ENCODE results near the gene C4orf17.

The C4orf17 gene

GRCh38 chr4:99537674-99538073 lies 26.9 kb downstream of the C4orf17 start:
- DNase-seq (ENCODE audit: low spot score): no peak

GRCh38 chr4:99540277-99540939 lies 29.6 kb downstream of the C4orf17 start:
- no peak for DNase-seq (ENCODE audit: low spot score)

DNA sequence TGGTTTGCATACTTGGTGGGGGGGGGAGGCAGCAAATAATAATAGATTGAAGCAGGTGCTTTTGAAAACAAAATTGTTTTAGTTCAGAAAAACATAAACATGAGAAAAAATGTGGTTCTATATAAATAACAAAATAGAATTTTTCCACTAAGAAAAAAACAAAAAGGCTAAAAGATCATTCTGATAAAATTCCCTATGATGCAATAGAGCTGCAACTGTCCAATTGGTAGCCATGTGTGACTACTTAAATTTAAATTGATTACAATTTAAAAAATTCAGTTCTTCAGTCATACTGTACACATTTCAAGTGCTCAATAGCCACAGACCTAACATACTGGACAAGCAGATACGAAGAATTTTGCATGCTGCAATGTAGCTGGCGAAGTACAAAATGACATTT lies 42.1 kb downstream of the C4orf17 start:
- DNase-seq (ENCODE audit: low spot score): no peak

DNA sequence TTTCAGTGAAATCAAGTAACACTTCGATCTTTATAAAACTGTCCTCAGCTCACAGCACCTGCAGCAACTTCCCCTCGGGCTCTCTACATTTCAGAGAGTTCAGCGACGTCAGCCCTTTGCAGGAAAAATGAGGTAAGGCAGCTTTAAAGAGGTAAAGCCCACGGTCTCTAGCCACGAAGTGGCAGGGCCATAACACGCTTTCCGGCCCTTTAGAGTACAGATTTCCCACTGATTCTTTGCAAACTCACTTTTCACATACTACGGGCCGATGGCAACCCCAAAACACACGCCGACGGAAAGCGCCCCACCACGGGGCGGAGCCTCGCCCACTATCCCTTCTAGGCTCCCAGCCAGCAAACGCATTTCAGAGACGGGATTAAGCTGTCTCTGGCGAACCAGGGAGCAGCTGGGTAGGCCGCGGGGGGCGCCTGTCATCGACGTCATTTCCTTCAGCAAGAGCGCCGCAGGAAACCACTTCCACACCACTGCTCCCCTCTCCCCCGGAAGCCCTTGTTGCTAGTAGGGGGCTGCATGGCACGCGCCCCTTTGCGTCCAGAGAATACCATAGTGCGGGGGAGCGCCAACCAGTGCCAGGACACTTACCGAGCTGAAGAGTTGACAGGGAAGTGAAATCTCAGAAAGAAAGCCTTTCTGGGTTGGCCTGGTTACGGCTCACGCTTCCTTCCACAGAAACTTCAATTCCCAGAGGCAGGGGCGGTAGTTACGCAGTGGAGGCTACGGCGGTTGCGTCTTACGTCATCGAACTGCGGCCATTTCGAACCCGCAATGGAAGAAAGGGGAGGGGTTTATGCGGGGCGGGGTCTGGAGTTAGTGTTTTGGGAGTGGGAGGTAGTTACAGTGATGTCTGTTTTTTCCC lies 52.7 kb downstream of the C4orf17 start, which contains the start of gene TRMT10A:
TSS of gene TRMT10A (minus strand) at position 730 of the 877 bp plus-strand sequence. CDS start 4,701 bp downstream, outside the sequence.
- DNase-seq (ENCODE audit: low spot score): peak; percentile 98

DNA sequence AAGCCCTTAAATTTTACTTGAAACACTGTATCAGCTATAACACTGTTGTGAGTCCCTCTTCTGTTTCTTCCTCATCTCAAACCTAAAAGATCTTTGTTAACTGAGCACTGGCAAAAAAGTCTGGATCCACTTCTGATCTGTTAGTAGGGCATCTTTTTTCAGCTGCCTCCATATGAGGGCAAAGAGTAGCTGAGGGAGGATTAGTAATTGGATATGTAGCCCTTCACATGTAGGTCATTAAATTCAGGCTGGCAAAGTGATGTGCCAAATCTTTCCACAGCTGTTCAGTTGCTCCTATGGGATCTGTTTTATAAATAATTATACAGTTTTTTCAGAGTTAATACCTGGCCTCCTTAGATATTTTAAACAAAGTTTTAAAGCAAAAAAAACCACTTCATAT lies 54.1 kb downstream of the C4orf17 start:
- DNase-seq (ENCODE audit: low spot score): peak; percentile 6

DNA sequence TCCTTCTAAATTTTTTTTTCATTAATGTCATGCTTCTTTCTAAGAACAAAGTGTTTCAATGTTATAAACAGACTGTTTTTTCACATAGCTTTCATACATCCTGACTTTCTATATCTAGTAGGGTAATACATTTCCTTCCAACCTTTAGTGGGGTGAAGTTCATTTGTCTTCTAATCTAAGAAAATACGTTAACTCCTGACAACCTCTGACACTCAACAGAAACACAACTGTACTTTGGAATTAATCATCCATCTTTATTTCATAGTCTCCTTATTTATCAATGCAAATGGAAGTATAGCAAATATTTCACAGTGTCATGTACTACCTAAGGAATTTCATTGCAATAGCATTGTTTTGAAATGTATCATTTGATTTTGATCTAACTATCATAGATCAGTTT lies 61.1 kb downstream of the C4orf17 start:
- no peak for DNase-seq (ENCODE audit: low spot score)

- DNase-seq (ENCODE audit: low spot score): no peak
Observed at GRCh38 chr4:99572527-99573240, 61.9 kb downstream of the C4orf17 start.

- DNase-seq (ENCODE audit: low spot score): no peak
Observed at GRCh38 chr4:99573735-99574368, 63.0 kb downstream of the C4orf17 start.

DNA sequence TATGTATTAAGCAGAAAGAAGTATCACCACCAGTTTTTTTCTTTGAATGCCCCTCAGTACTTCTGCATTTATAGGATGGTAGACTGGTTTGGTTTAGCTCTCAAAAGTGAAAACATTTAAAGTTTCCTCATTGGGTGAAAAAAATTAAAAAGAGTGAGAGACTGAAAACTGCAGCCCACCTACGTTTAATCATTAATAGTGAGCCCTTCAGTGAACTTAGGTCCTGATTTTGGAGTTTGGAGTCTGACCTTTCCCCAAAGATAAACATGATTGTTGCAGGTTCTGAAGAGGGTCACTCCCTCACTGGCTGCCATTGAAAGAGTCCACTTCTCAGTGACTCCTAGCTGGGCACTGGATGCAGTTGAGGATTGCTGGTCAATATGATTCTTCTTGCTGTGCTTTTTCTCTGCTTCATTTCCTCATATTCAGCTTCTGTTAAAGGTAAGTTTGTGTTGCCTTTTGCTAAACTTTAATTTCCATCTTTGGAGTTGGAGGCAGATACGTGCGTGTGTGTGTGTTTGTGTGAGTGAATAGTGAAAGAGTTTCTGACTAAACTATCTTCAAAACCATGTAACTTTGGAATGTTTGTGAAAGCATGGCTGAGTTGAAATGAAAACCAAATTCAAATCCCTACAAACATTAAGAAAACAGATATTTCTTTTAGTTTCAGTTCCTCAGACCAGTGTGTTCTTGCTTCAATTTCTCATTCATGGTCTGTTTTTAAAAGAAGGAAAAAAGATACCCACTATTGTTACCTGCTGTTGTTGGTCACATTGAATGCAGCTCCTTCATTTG lies 63.9 kb downstream of the C4orf17 start, which contains the start of gene MTTP:
TSS of gene MTTP (plus strand) at position 295 of the 795 bp plus-strand sequence. CDS start at position 381, 86 bp downstream.
- no peak for DNase-seq (ENCODE audit: low spot score)

GRCh38 chr4:99578714-99579113 lies 67.9 kb downstream of the C4orf17 start:
- no peak for DNase-seq (ENCODE audit: low spot score)

DNA sequence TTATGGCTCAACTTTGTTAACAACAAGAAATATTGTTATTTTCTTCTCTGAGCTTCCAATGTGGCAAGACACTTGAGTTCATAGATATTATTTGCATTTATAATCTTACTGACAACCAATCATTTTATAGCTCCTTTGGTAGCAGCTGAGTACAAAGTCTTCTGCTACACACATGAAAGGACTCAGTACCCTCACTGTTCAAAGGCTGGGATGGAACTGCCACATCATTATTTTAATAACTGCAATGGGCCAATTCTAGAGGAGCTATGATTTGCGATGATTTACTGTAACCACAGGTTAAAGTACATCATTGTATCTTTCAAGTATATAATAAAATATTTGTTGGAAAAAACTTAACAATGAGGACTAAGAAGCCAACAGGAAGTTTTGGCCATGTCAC lies 74.7 kb downstream of the C4orf17 start:
- no peak for DNase-seq (ENCODE audit: low spot score)

GRCh38 chr4:99586322-99586721 lies 75.5 kb downstream of the C4orf17 start:
- no peak for DNase-seq (ENCODE audit: low spot score)

DNA sequence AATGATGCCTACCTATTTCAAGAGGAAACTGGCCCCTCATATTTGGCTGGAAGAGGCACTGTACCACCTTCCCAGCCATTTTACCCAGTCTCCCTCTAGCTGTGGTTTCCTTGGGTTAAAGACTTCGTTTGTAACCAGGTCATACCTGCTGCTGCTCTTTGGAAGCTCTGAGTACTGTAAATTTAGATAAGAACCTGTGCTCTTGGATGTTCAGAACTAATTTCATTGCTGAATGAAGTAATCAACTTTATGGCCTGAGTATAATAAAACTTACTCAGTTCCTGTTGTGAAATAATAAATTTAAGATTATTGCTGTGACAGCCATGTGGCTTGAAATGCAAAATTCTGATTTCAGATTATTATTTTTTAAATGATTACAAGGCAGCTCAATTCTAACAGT lies 76.0 kb downstream of the C4orf17 start:
- no peak for DNase-seq (ENCODE audit: low spot score)

DNA sequence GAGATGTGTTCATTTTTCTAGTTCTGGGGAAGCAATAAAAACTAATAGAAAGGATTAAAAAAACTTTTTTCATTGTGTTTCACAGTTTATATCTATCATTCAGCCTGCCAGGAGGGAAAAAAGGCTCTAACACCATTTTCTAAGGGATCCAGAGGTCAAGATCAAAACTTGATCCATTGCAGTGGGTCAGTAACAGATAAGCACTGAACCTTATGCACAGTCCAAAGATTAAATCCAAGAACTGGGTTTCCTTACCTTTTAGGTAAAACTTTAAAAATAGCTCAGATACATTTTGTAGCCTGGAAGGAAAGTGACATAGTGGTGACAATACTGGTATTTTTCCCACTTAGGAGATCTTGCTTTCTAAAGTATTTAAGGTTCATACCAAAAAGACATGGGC lies 76.5 kb downstream of the C4orf17 start:
- DNase-seq (ENCODE audit: low spot score): no peak

DNA sequence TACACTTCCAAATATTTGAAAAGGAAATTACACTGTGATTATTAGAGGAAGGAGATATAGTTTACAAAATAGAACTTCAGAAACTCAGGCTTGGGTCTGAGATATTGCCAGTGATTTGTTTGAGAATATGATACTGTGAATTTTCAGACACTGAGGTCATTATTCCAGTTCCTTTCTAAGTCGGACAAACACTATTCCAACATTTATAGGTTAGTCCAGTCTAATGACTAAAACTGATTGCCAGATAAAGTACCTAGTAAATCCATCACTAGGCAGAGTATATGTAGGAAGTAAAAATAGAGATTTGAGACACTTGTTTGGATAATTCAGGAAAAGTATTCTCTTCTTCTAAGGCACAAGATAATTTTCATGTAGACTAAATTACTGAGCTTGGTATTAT lies 77.0 kb downstream of the C4orf17 start:
- DNase-seq (ENCODE audit: low spot score): no peak

DNA sequence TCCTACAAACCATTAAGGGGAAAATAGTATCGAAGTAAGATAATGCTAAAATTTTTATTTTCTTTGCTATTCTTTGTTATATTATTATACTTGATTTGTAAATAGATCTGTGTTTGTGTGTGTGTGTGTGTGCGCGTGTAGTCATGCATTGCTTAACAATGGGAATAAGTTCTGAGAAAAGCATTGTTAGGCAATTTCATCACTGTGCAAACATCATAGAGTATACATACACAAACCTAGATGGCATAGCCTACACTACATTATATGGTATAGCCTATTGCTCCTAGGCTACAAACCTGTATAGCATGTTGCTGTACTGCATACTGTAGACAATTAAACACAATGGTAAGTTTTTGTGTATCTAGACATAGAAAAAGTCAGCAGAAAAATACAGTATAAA lies 80.9 kb downstream of the C4orf17 start:
- DNase-seq (ENCODE audit: low spot score): no peak

Data from pons (tissue), 1 donor.